Smooth muscle cell of trachea (primary cell): ENCODE data around the gene COX5B. TPM values are rescaled to one million over a fixed set of nuclear protein-coding genes. Genes with fewer than 3 reads are reported as not detected.

Source experiments
- total RNA-seq: library from RNA; depleted of rRNA; stranded (reverse); fragments of >200 nt; gene quantifications from 2 replicates; pipeline ENCODE4 v1.2.1, GENCODE V29; 2014

The COX5B gene
- total RNA-seq = 272 and 327 TPM in 2 replicates

DNA sequence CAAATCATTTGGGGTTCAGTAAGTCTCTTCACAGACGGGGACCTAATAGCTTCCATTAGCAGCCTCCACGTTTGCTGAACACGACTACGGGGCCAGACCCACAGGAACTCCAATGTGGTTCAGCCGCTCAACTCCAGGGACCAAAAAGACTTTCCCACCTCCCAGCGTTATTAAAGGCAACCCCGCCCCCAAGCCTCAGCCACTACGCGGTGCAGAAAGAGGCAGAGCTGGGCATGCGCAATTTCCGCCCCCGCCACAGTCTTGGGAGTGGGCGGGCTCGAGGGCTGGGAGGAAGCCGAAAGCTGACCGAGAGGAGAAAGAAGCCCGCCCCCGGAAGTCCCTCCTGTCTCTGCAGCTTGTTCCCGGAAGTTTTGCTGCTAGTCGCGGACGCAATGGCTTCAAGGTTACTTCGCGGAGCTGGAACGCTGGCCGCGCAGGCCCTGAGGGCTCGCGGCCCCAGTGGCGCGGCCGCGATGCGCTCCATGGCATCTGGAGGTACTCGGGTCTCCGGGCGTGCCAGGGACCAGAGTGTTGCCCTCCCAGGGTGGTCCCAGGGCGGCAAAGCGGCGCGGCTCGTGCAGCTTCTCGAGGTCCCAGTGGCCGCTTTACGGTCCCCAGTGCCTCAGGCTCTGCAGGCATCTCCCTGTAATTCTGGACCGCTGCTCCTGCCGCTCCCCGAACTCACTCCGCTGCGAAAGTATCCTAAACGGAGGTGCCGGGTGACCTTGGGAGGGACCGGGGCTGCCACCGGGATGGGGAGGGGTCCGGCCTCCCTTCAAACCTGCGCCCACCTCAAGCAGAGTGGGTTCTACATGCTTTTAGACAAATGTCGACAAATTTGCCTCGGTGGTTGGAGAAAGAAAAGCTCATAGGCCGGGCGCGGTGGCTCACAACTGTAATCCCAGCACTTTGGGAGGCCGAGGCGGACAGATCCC lies at the start of gene COX5B:
Gene COX5B, plus strand, starts transcription at position 368 of the 935 bp plus-strand sequence. Its CDS starts 25 bp downstream, at position 393.

DNA sequence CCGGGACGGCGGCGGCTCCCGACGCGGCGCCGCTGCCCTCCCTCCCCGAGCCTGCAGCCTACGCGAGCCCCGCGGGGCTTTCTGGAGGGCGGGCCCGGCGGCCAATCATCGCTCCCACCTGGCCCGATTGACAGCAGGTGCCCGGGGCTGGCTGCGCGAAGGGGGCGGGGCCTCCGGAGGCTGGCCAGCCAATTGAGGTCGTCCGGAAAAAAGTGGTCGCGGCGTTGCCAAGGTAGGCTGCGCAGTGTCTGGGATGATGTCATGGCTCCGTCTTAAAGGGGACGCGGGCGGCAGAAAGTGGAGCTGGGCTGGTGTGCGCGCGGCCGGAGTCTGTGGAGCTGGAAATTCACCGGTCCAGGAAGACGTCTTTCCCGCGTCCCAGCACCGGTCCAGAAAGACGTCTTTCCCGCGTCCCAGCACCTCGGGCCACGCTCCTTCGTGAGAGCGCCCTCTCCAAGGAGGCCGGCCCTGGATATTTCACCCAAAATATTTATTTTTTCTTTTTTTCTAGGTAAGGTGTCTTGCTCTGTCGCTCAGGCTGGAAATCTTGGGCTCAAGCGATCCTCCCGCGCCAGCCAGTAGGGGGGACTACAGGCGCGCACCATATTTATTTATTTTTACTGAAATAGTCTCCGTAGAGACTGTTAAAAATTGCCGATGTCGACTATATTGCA lies 18.2 kb downstream of the COX5B start, which contains the start of gene ACTR1B:
Gene ACTR1B, minus strand, starts transcription at position 83 of the 674 bp plus-strand sequence. CDS start 154 bp downstream, outside the sequence.

GRCh38 chr2:97669448-97669847 lies 23.6 kb downstream of the COX5B start, which contains the start of gene C2orf92:
TSS of gene C2orf92 (plus strand) at chr2:97669713. CDS start at chr2:97669789, 76 bp downstream.

Other genes starting within 250 kb of the COX5B start
- gene ANKRD36B, start 56.2 kb upstream of the COX5B start, total RNA-seq = 21.2 and 35.5 TPM in 2 replicates
- gene ACTR1B, start 18.0 kb downstream of the COX5B start, total RNA-seq = 62.2 and 69.4 TPM in 2 replicates
- gene C2orf92, start 23.7 kb downstream of the COX5B start, total RNA-seq = 1.3 and 1.7 TPM in 2 replicates
- gene ZAP70, start 67.5 kb downstream of the COX5B start, total RNA-seq = not detected in 2 replicates